Measurements from ENCODE around the gene PDE3A. TPM values are rescaled to one million over a fixed set of nuclear protein-coding genes. Genes with fewer than 3 reads are reported as not detected.

PDE3A gene
- total RNA-seq, 1 experiment from 2014 or later = not detected

- DNase-seq (ENCODE audit: low spot score) = no peak
Measured at GRCh38 chr12:20457582-20457981, 89.2 kb downstream of the PDE3A start.

GRCh38 chr12:20458011-20458410 lies 89.7 kb downstream of the PDE3A start:
- DNase-seq (ENCODE audit: low spot score) = no peak

GRCh38 chr12:20459920-20460319 lies 91.6 kb downstream of the PDE3A start:
- no peak for DNase-seq (ENCODE audit: low spot score)

- no peak for DNase-seq (ENCODE audit: low spot score)
Measured at GRCh38 chr12:20460956-20461355, 92.6 kb downstream of the PDE3A start.

- DNase-seq (ENCODE audit: low spot score) = peak; percentile 46
Measured at GRCh38 chr12:20463913-20464524, 95.7 kb downstream of the PDE3A start.

- DNase-seq (ENCODE audit: low spot score) = no peak
Measured at GRCh38 chr12:20469300-20469699, 101.0 kb downstream of the PDE3A start.

- no peak for DNase-seq (ENCODE audit: low spot score)
Measured at GRCh38 chr12:20469756-20470155, 101.4 kb downstream of the PDE3A start.

GRCh38 chr12:20472102-20472782 lies 103.9 kb downstream of the PDE3A start:
- DNase-seq (ENCODE audit: low spot score) = no peak

- no peak for DNase-seq (ENCODE audit: low spot score)
Measured at GRCh38 chr12:20473133-20473532, 104.8 kb downstream of the PDE3A start.

- no peak for DNase-seq (ENCODE audit: low spot score)
Measured at GRCh38 chr12:20474016-20474415, 105.7 kb downstream of the PDE3A start.

GRCh38 chr12:20474443-20474842 lies 106.1 kb downstream of the PDE3A start:
- DNase-seq (ENCODE audit: low spot score) = no peak

- no peak for DNase-seq (ENCODE audit: low spot score)
Measured at GRCh38 chr12:20475542-20475941, 107.2 kb downstream of the PDE3A start.

- DNase-seq (ENCODE audit: low spot score) = no peak
Measured at GRCh38 chr12:20476551-20476950, 108.2 kb downstream of the PDE3A start.

- DNase-seq (ENCODE audit: low spot score) = no peak
Measured at GRCh38 chr12:20477255-20477654, 108.9 kb downstream of the PDE3A start.

GRCh38 chr12:20477672-20478071 lies 109.3 kb downstream of the PDE3A start:
- no peak for DNase-seq (ENCODE audit: low spot score)

- no peak for DNase-seq (ENCODE audit: low spot score)
Measured at GRCh38 chr12:20482491-20483054, 114.2 kb downstream of the PDE3A start.

GRCh38 chr12:20483776-20484175 lies 115.4 kb downstream of the PDE3A start:
- DNase-seq (ENCODE audit: low spot score) = no peak

GRCh38 chr12:20486233-20486632 lies 117.9 kb downstream of the PDE3A start:
- no peak for DNase-seq (ENCODE audit: low spot score)

- DNase-seq (ENCODE audit: low spot score) = no peak
Measured at GRCh38 chr12:20487519-20487918, 119.2 kb downstream of the PDE3A start.

GRCh38 chr12:20489645-20490044 lies 121.3 kb downstream of the PDE3A start:
- DNase-seq (ENCODE audit: low spot score) = no peak

GRCh38 chr12:20490213-20490612 lies 121.9 kb downstream of the PDE3A start:
- no peak for DNase-seq (ENCODE audit: low spot score)

- DNase-seq (ENCODE audit: low spot score) = no peak
Measured at GRCh38 chr12:20491290-20491689, 123.0 kb downstream of the PDE3A start.

GRCh38 chr12:20492251-20492760 lies 124.0 kb downstream of the PDE3A start:
- no peak for DNase-seq (ENCODE audit: low spot score)
